OCI-LY1 (cell line): ENCODE measurements around the gene MYL3.

Experiments
- H2AFZ ChIP-seq: fragments of 200-600 bp; sonication (generic), shearing (Covaris generic); 2 replicates; pipeline ENCODE4 v1.6.0; 2014; ENCODE audit warnings: antibody characterized with exemption, mild to moderate bottlenecking, low read length
- H3F3A ChIP-seq: fragments of 200-600 bp; sonication (generic), shearing (Covaris generic); 2 replicates; pipeline ENCODE4 v1.6.0; 2014; ENCODE audit warnings: mild to moderate bottlenecking, antibody characterized with exemption, low read length, moderate library complexity; ENCODE audit not compliant: insufficient read depth
- H3K27ac ChIP-seq: fragments of 200-600 bp; sonication (generic); 2 replicates; pipeline ENCODE4 v1.5.1; 2014; ENCODE audit warnings: low read length, mixed run types, mild to moderate bottlenecking, low read depth; ENCODE audit not compliant: poor library complexity, severe bottlenecking
- H3K27me3 ChIP-seq: fragments of 200-600 bp; sonication (generic); 2 replicates; pipeline ENCODE4 v1.6.0; 2014; ENCODE audit warnings: antibody characterized with exemption, mild to moderate bottlenecking, low read length, moderate library complexity; ENCODE audit not compliant: insufficient read depth
- H3K36me3 ChIP-seq: fragments of 200-600 bp; sonication (generic); 2 replicates; pipeline ENCODE4 v1.6.1; 2014; ENCODE audit warnings: mild to moderate bottlenecking, antibody characterized with exemption, low read length, moderate library complexity, mixed read lengths; ENCODE audit not compliant: insufficient read depth
- H3K4me1 ChIP-seq: fragments of 200-600 bp; sonication (generic); 2 replicates; pipeline ENCODE4 v1.5.1; 2014; ENCODE audit warnings: mild to moderate bottlenecking, low read length, moderate library complexity; ENCODE audit not compliant: insufficient read depth, severe bottlenecking
- H3K4me2 ChIP-seq: fragments of 200-600 bp; sonication (generic), shearing (Covaris generic); 2 replicates; pipeline ENCODE4 v1.6.1; 2014; ENCODE audit warnings: low read length
- H3K4me3 ChIP-seq: fragments of 200-600 bp; sonication (generic); 2 replicates; pipeline ENCODE4 v1.5.1; 2014; ENCODE audit warnings: low read length, low read depth, mild to moderate bottlenecking, mixed read lengths; ENCODE audit not compliant: poor library complexity, severe bottlenecking
- H3K79me2 ChIP-seq: fragments of 200-600 bp; shearing (Covaris generic); 2 replicates; pipeline ENCODE4 v1.6.1; 2016; ENCODE audit warnings: mixed run types, low read length, mixed read lengths; ENCODE audit not compliant: insufficient read depth
- H3K9ac ChIP-seq: fragments of 200-600 bp; sonication (generic), shearing (Covaris generic); 2 replicates; pipeline ENCODE4 v1.6.1; 2014; ENCODE audit warnings: mild to moderate bottlenecking, low read length, mixed read lengths
- H3K9me2 ChIP-seq: fragments of 200-600 bp; sonication (generic), shearing (Covaris generic); 2 replicates; pipeline ENCODE4 v1.6.1; 2014; ENCODE audit warnings: low read depth, mild to moderate bottlenecking, low read length, mixed read lengths
- H3K9me3 ChIP-seq: fragments of 200-600 bp; shearing (Covaris generic); 2 replicates; pipeline ENCODE4 v1.6.1; 2014; ENCODE audit warnings: low read length, mixed read lengths
- H4K20me1 ChIP-seq: fragments of 200-600 bp; sonication (generic), shearing (Covaris generic); 2 replicates; pipeline ENCODE4 v1.6.0; 2016; ENCODE audit warnings: mild to moderate bottlenecking, low read length; ENCODE audit not compliant: insufficient read depth
- EZH2 ChIP-seq: fragments of 200-600 bp; sonication (generic), shearing (Covaris generic); IDR thresholded peaks from 2 replicates; pipeline ENCODE4 v1.8.0; 2017; ENCODE audit warnings: borderline replicate concordance, mixed run types, mild to moderate bottlenecking, antibody characterized with exemption, low read length, moderate library complexity, mixed read lengths
- TF ChIP-seq, protein P1 (sequence below): fragments of 200-600 bp; sonication (generic), shearing (Covaris generic); IDR thresholded peaks from 2 replicates; pipeline ENCODE4 v1.5.1; 2017; ENCODE audit warnings: mild to moderate bottlenecking, antibody characterized with exemption, low read length, moderate library complexity, mixed read lengths

Gene MYL3

GRCh38 chr3:46854555-46854991, 8.7 kb downstream of the MYL3 start:
- H3K79me2 ChIP-seq = no peaks in the 10 kb centered on the region
- no peaks in the 10 kb centered on the region for H3K36me3 ChIP-seq
- H3K4me3 ChIP-seq = no peak overlapping the region
- no peaks in the 10 kb centered on the region for H3F3A ChIP-seq
- TF ChIP-seq EZH2 = no peak
- TF ChIP-seq, protein P1, sequence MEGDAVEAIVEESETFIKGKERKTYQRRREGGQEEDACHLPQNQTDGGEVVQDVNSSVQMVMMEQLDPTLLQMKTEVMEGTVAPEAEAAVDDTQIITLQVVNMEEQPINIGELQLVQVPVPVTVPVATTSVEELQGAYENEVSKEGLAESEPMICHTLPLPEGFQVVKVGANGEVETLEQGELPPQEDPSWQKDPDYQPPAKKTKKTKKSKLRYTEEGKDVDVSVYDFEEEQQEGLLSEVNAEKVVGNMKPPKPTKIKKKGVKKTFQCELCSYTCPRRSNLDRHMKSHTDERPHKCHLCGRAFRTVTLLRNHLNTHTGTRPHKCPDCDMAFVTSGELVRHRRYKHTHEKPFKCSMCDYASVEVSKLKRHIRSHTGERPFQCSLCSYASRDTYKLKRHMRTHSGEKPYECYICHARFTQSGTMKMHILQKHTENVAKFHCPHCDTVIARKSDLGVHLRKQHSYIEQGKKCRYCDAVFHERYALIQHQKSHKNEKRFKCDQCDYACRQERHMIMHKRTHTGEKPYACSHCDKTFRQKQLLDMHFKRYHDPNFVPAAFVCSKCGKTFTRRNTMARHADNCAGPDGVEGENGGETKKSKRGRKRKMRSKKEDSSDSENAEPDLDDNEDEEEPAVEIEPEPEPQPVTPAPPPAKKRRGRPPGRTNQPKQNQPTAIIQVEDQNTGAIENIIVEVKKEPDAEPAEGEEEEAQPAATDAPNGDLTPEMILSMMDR = no peak
- H4K20me1 ChIP-seq = no peaks in the 10 kb centered on the region
- no peak overlapping the region for H3K27ac ChIP-seq
- no peaks in the 10 kb centered on the region for H3K27me3 ChIP-seq
- H2AFZ ChIP-seq = no peak overlapping the region
- no peaks in the 10 kb centered on the region for H3K9me3 ChIP-seq
- no peaks in the 10 kb centered on the region for H3K9me2 ChIP-seq
- no peak overlapping the region for H3K4me2 ChIP-seq
- no peaks in the 10 kb centered on the region for H3K4me1 ChIP-seq
- H3K9ac ChIP-seq = no peak overlapping the region

DNA sequence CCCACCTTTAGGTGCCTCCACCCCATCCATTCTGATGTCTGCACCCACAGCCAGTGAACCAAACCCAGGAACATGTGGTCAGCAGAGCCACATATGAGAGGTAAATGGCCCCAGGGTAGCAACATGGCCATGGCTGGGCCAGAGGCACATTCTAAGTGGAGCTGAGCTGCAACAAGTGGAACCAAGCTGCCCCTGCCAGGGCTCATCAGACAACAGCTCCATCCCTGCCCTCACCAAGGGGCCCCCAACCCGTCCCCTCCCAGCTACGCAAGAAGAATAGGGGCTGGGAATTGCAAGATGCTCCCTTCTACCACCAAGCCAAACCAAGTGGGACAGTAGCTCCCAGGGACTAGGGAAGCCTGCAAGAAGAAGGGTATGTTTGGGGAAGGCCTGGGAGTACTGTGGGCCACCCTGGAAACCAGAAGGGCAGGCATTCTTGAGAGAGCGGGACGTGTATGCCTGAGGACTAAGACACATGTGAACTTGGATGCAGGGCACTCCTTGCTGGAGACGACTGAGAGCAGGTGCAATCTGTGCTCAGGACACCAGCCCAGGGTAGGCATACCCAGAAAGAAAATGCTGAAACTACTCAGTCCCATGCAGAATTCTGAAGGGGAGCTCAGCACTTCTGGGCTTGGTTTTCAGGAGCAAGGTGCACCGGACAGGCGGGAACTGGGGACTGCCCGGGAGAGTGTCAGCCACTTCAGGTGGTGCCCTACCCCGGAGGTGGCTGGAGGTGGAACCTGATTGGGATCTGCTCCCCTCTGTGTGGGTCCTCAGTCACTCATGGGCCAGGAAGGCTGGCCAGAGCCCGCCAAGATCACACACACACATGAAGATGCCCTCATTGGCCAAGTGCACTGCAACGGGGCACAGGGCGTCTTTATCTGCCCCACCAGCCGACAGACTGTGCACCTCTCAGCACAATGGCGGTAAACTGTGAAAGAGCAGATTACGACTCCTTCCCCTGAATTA, 9.5 kb downstream of the MYL3 start:
- Histone ChIP-seq H3K4me3 (no peak overlapping the region), H3K9me2 (no peaks in the 10 kb centered on the region), H3K9me3 (no peaks in the 10 kb centered on the region), H4K20me1 (no peaks in the 10 kb centered on the region), H2AFZ (no peak overlapping the region), H3K79me2 (no peaks in the 10 kb centered on the region), H3F3A (no peaks in the 10 kb centered on the region), H3K36me3 (no peaks in the 10 kb centered on the region), H3K4me1 (no peaks in the 10 kb centered on the region), H3K4me2 (no peak overlapping the region), H3K27ac (no peak overlapping the region), H3K9ac (no peak overlapping the region), H3K27me3 (no peaks in the 10 kb centered on the region)
- TF ChIP-seq, protein P1 = no peak
- no peak for TF ChIP-seq EZH2

DNA sequence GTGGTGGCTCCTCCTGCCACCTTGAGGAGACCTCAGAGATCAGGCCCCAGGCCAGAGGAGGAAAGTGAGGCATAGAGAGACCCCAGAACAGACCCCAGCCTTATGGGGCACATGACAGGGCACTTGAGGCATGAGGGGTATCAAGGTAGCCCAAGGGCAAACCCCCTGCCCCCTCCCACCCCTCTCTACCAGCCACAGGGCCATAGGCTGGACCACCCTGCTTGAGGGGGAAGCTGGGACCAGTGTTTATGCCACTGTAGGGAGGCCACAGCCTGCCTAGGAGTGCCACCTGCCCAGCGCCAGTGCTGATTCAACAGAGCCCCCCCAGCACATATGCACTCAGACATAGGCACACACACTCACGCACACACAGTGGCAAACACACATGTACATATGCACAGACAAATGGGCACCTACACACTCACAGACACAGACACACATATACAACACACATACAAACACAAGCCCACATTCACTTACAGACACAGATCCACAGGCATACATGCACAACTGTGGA, 10.3 kb downstream of the MYL3 start:
- Histone ChIP-seq H3K4me2 (no peak overlapping the region), H3K36me3 (no peaks in the 10 kb centered on the region), H3K27ac (no peak overlapping the region), H2AFZ (no peak overlapping the region), H3K4me3 (no peak overlapping the region), H3K79me2 (no peaks in the 10 kb centered on the region), H3K9me2 (no peaks in the 10 kb centered on the region), H3K9me3 (no peaks in the 10 kb centered on the region), H3K4me1 (no peaks in the 10 kb centered on the region), H3K9ac (no peak overlapping the region), H4K20me1 (no peaks in the 10 kb centered on the region), H3F3A (no peaks in the 10 kb centered on the region), H3K27me3 (no peaks in the 10 kb centered on the region)
- no peak for TF ChIP-seq EZH2
- TF ChIP-seq, protein P1 = no peak
